Stimulated activated CD4-positive, alpha-beta T cell treated with anti-CD3 and anti-CD28 coated beads, Interleukin-2, amount 100 ng/mL, for 48 hours (primary cell): ENCODE data around the gene FOXR1.

Source experiments
- DNase-seq, 2 donors: peaks; one replicate each; pipeline ENCODE4 v3.0.0-alpha.2; 2020

The FOXR1 gene

DNA sequence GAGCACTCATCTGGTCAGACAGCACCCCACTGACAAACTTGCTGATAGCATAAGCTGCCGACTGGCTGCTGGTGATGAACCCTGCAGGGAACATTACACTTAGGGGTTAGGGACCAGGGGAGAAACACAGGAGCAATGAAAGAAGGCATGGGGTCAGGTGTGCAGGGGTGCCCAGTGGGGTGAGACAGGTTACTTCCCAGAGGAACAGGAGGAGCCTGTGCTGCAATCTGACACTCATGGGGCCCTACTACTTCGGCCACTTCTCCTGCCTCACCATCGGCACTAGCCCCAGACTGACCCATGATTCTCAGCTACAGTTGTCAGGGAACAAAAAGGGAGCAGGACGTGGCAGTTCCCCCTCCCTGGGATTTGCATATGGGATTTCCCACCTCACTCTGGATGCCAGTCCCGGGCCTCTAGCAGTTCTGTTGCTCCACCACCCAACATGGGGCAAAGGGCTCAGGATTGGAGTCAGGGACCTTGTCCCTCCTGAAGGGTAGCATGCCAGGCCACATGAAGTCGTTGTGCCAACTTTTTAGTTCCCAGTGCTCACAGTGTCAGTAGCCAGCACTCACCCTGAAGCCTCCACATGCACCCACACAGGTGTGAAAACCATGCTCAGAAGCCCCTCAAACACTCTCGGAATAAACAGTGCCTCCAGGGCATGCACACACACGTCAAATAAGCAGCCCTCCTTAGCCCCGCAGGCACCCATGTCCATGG, 56.9 kb downstream of the FOXR1 start:
- DNase-seq = no peak

DNA sequence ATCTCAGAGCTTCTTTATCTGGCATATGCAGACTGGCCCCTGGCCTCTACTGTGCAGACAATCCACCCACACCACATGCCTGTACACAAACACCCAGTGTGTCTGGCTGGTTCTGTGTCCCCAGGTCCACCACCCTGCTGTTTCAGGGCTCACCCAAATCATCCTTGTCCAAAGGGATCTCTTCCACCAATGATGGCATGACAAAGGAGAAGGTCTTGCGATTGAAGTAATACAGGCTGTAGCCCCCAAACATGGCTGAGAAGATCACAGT, 57.4 kb downstream of the FOXR1 start:
- no peak for DNase-seq

DNA sequence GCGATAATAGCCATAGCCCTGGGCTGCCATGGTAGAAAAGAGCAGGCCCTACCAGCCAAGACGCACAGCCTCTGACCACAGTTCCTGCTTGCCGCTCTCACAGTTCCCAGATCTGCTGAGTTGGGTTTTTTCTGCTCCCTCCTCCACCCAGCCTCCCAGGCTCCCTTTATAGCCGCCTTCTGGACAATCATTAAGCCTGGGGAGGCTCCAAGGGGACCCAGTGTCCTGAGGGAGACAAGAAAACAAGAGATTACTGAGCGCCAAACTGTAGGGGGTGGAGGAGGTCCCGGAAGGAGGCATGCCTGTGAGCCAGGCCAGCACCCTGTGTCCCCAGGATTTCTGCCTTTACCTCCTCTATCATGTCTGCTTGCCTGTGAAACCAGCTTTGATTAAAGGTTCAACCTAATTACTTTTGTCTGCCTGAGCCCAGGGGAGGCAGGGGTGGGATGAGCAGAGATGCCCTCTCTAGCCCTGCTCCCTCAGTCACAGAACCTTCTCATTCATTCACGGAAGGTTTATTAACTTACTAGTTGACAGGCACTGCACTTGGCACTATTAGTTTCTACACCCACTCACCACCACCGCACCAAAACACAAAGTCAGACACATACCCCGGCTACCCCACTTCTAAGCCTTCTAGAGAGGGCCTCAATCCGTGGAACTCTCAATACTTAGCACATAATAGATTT, 57.9 kb downstream of the FOXR1 start:
- DNase-seq = no peak

DNA sequence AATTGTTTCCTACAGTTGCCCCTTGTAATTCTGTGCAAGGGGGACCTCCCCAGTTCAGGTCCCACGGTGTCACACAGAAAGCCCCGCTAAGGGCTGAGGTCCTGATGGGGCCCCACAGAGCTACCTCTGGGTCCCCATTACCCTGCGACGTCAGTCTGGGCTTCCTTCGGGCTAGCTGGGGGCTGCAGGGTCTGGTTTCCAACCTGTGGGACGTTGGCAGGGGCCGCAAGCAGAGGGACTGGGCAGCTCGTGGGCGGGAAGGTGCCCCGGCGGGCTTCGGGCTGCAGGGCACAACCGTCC, 58.4 kb downstream of the FOXR1 start:
- DNase-seq = no peak

DNA sequence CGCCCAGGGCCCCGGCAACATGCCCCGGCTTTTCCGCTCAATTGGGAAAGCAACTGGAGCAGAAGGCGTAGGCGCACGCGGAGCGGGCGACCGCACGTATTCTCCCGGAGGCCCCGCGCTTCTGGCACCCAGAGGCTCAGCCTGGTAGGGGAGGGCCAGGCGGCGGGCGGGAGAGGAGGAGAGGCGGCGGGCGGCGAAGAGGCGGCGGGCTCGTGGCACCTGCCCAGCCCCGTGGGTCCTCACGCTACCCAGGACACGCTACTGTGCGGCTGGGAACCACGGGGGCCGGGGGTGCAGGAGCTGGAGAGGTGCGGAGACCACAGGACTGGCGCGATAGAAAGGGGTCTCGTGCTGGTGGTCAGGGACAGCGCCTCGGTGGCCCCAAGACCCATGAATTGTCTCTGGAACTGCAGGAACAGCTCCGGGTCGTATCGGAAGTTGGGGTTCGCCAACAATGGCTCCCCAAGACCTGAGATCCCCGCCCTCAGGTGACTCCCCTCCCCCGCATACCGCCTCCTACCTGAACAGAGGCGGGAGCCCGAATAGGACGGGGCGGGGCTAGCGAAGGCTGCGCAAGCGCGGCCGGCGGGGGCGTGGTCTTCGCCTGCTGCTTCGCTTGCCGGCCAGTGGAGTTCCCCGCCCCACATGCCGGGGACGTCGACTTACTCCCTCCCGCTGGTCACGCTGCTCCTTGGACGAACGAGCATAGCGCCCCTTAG, 58.9 kb downstream of the FOXR1 start, which contains the start of gene SLC37A4:
Gene SLC37A4 (minus strand): TSS at position 549 of the 719 bp plus-strand sequence.
- DNase-seq = peak; percentile 97 to 100
